OCI-LY1 (cell line): ENCODE results near the gene EXOSC1.
A peak's percentile ranks its signal among the peaks of the same experiment; 100 is the strongest.

Source experiments
- H2AFZ ChIP-seq: fragments of 200-600 bp; sonication (generic), shearing (Covaris generic); 2 replicates; pipeline ENCODE4 v1.6.0; 2014; ENCODE audit warnings: antibody characterized with exemption, mild to moderate bottlenecking, low read length
- H3F3A ChIP-seq: fragments of 200-600 bp; sonication (generic), shearing (Covaris generic); 2 replicates; pipeline ENCODE4 v1.6.0; 2014; ENCODE audit warnings: mild to moderate bottlenecking, antibody characterized with exemption, low read length, moderate library complexity; ENCODE audit not compliant: insufficient read depth
- H3K27ac ChIP-seq: fragments of 200-600 bp; sonication (generic); 2 replicates; pipeline ENCODE4 v1.5.1; 2014; ENCODE audit warnings: low read length, mixed run types, mild to moderate bottlenecking, low read depth; ENCODE audit not compliant: poor library complexity, severe bottlenecking
- H3K27me3 ChIP-seq: fragments of 200-600 bp; sonication (generic); 2 replicates; pipeline ENCODE4 v1.6.0; 2014; ENCODE audit warnings: antibody characterized with exemption, mild to moderate bottlenecking, low read length, moderate library complexity; ENCODE audit not compliant: insufficient read depth
- H3K36me3 ChIP-seq: fragments of 200-600 bp; sonication (generic); 2 replicates; pipeline ENCODE4 v1.6.1; 2014; ENCODE audit warnings: mild to moderate bottlenecking, antibody characterized with exemption, low read length, moderate library complexity, mixed read lengths; ENCODE audit not compliant: insufficient read depth
- H3K4me1 ChIP-seq: fragments of 200-600 bp; sonication (generic); 2 replicates; pipeline ENCODE4 v1.5.1; 2014; ENCODE audit warnings: mild to moderate bottlenecking, low read length, moderate library complexity; ENCODE audit not compliant: insufficient read depth, severe bottlenecking
- H3K4me2 ChIP-seq: fragments of 200-600 bp; sonication (generic), shearing (Covaris generic); 2 replicates; pipeline ENCODE4 v1.6.1; 2014; ENCODE audit warnings: low read length
- H3K4me3 ChIP-seq: fragments of 200-600 bp; sonication (generic); 2 replicates; pipeline ENCODE4 v1.5.1; 2014; ENCODE audit warnings: low read length, low read depth, mild to moderate bottlenecking, mixed read lengths; ENCODE audit not compliant: poor library complexity, severe bottlenecking
- H3K79me2 ChIP-seq: fragments of 200-600 bp; shearing (Covaris generic); 2 replicates; pipeline ENCODE4 v1.6.1; 2016; ENCODE audit warnings: mixed run types, low read length, mixed read lengths; ENCODE audit not compliant: insufficient read depth
- H3K9ac ChIP-seq: fragments of 200-600 bp; sonication (generic), shearing (Covaris generic); 2 replicates; pipeline ENCODE4 v1.6.1; 2014; ENCODE audit warnings: mild to moderate bottlenecking, low read length, mixed read lengths
- H3K9me2 ChIP-seq: fragments of 200-600 bp; sonication (generic), shearing (Covaris generic); 2 replicates; pipeline ENCODE4 v1.6.1; 2014; ENCODE audit warnings: low read depth, mild to moderate bottlenecking, low read length, mixed read lengths
- H3K9me3 ChIP-seq: fragments of 200-600 bp; shearing (Covaris generic); 2 replicates; pipeline ENCODE4 v1.6.1; 2014; ENCODE audit warnings: low read length, mixed read lengths
- H4K20me1 ChIP-seq: fragments of 200-600 bp; sonication (generic), shearing (Covaris generic); 2 replicates; pipeline ENCODE4 v1.6.0; 2016; ENCODE audit warnings: mild to moderate bottlenecking, low read length; ENCODE audit not compliant: insufficient read depth
- EZH2 ChIP-seq: fragments of 200-600 bp; sonication (generic), shearing (Covaris generic); IDR thresholded peaks from 2 replicates; pipeline ENCODE4 v1.8.0; 2017; ENCODE audit warnings: borderline replicate concordance, mixed run types, mild to moderate bottlenecking, antibody characterized with exemption, low read length, moderate library complexity, mixed read lengths
- TF ChIP-seq, protein P1 (sequence below): fragments of 200-600 bp; sonication (generic), shearing (Covaris generic); IDR thresholded peaks from 2 replicates; pipeline ENCODE4 v1.5.1; 2017; ENCODE audit warnings: mild to moderate bottlenecking, antibody characterized with exemption, low read length, moderate library complexity, mixed read lengths

The EXOSC1 gene

DNA sequence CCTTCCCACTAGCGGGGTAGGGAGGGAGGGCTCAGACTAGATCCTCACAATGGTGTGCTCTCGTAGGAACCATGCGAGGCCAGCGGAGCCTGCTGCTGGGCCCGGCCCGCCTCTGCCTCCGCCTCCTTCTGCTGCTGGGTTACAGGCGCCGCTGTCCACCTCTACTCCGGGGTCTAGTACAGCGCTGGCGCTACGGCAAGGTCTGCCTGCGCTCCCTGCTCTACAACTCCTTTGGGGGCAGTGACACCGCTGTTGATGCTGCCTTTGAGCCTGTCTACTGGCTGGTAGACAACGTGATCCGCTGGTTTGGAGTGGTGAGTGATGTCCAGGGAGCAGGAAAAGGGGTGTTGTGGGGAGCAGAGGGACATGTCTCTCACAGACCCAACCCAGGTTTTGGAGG lies 5.8 kb upstream of the EXOSC1 start:
- Histone ChIP-seq H4K20me1 (no peaks in the 10 kb centered on the region), H3K9me2 (no peaks in the 10 kb centered on the region), H3K79me2 (peaks cover 9% of the 10 kb centered on the region)

DNA sequence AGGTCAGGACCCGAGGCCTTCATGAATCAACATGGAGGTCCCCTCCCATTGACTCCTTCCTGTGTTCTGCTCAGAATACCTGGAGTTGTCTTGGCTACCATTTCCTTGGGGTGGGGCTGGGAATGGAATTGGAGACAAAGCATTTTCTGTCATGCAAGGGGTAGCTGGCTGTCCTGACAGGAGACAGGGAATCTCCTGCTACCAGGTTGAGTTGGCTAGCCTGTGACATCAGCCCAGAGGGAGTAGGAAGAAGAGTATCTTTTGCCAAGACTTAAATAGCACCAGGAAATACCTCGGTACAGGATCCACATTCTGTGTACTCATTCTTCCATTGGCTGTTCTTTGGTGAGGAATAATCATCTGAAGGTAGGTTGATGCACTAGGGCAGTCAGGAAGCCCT lies 5.0 kb upstream of the EXOSC1 start:
- no peaks in the 10 kb centered on the region for H3K9me2 ChIP-seq
- H4K20me1 ChIP-seq: no peaks in the 10 kb centered on the region
- TF ChIP-seq, protein P1, sequence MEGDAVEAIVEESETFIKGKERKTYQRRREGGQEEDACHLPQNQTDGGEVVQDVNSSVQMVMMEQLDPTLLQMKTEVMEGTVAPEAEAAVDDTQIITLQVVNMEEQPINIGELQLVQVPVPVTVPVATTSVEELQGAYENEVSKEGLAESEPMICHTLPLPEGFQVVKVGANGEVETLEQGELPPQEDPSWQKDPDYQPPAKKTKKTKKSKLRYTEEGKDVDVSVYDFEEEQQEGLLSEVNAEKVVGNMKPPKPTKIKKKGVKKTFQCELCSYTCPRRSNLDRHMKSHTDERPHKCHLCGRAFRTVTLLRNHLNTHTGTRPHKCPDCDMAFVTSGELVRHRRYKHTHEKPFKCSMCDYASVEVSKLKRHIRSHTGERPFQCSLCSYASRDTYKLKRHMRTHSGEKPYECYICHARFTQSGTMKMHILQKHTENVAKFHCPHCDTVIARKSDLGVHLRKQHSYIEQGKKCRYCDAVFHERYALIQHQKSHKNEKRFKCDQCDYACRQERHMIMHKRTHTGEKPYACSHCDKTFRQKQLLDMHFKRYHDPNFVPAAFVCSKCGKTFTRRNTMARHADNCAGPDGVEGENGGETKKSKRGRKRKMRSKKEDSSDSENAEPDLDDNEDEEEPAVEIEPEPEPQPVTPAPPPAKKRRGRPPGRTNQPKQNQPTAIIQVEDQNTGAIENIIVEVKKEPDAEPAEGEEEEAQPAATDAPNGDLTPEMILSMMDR: no peak
- no peak for TF ChIP-seq EZH2
- no peak overlapping the region for H3K27ac ChIP-seq
- no peaks in the 10 kb centered on the region for H3K27me3 ChIP-seq
- peaks cover 17% of the 10 kb centered on the region for H3K4me1 ChIP-seq
- peaks cover 10% of the 10 kb centered on the region for H3K79me2 ChIP-seq
- no peak overlapping the region for H3K4me2 ChIP-seq
- no peak overlapping the region for H3K4me3 ChIP-seq
- no peak overlapping the region for H3K9ac ChIP-seq
- H3K36me3 ChIP-seq: peaks cover 24% of the 10 kb centered on the region
- no peaks in the 10 kb centered on the region for H3F3A ChIP-seq
- no peak overlapping the region for H2AFZ ChIP-seq
- no peaks in the 10 kb centered on the region for H3K9me3 ChIP-seq

More for the DNA sequence above, 5.8 kb upstream of the EXOSC1 start:
- Histone ChIP-seq H3K36me3 (peaks cover 31% of the 10 kb centered on the region), H3K9me3 (no peaks in the 10 kb centered on the region), H3K27ac (no peak overlapping the region), H3K9ac (no peak overlapping the region), H3K4me2 (no peak overlapping the region), H2AFZ (no peak overlapping the region), H3K4me3 (no peak overlapping the region), H3K27me3 (no peaks in the 10 kb centered on the region), H3F3A (no peaks in the 10 kb centered on the region), H3K4me1 (peaks cover 16% of the 10 kb centered on the region)
- TF ChIP-seq, protein P1: no peak
- no peak for TF ChIP-seq EZH2

DNA sequence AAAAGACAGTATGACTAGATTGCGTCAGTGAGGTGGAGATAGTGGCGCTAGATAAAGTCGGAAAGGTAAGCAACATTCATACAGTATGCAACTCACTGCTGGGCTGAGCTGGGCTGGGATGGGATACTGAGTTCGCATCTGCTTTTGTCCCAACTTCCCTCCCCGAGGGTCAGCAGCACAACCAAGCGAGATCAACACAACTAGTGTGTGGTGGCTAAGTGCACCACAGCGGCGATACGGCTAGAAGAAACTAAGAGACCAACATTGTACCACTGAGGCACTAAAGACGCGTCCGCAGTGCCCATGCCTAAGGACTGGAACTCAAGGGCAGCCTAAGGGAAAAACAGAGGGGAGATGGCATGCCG lies 467 bp downstream of the EXOSC1 start:
- Histone ChIP-seq H3K4me1 (peaks cover 27% of the 10 kb centered on the region), H3K9ac (peak overlapping the region; percentile 84), H3K4me3 (peak overlapping the region; percentile 92), H3K27ac (no peak overlapping the region), H3K9me3 (no peaks in the 10 kb centered on the region), H3F3A (no peaks in the 10 kb centered on the region), H4K20me1 (no peaks in the 10 kb centered on the region), H3K9me2 (no peaks in the 10 kb centered on the region), H3K79me2 (peaks cover 17% of the 10 kb centered on the region), H3K4me2 (peak overlapping the region; percentile 94), H3K36me3 (peaks cover 6% of the 10 kb centered on the region; the same call in 1 of the 2 replicates), H3K27me3 (no peaks in the 10 kb centered on the region), H2AFZ (no peak overlapping the region)
- TF ChIP-seq, protein P1: no peak
- TF ChIP-seq EZH2: no peak
